ENCODE data around the gene NGF.
"Not testable (repeated sequence)": the region's sequence is repeated elsewhere in the genome, so short reads cannot be mapped to it uniquely, and the experiment has no call there.

The NGF gene

DNA sequence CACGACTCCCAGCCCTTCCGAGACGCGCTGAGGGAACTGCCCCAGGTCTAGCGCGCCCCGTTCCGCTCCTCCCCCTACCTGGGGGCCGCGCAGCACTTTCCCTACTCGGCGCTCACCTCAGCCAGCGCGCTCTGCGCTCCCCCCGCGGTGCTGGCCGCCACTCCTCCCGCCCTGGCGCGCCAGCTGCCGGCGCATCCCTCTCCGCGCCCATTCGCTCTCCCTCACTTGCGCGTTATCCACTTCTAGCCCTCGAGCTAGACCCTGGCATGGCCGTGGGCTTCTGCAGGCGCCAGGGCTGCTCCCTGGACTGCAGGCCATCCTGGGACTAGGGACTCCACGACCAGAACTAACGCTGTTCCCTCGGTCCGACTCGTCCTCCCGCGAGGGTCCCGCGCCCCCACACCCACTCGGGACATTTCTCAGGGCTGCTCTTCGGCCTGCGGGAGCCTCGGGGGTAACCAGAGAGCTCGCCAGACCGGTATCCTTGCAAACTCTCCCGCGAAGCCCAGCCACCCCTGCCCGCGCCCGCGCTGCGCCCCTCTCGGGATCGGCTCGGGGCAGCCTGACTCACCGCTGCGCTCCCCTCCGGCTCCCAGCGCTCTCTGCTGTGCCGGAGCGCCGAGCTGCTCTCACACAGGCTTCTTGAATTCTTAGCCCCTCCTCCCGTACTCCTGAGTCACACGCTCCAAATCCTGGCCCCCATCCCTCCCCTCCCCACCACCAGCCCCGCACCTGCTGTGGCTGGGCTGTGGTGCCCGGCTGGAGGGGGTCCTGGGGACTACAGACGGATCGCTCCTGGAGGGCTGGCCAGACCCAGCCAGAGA lies at the start of gene NGF:
Gene NGF, minus strand, starts transcription at position 617 of the 824 bp plus-strand sequence. CDS start 51,454 bp downstream, outside the sequence.
- DNase-seq, result no peak

DNA sequence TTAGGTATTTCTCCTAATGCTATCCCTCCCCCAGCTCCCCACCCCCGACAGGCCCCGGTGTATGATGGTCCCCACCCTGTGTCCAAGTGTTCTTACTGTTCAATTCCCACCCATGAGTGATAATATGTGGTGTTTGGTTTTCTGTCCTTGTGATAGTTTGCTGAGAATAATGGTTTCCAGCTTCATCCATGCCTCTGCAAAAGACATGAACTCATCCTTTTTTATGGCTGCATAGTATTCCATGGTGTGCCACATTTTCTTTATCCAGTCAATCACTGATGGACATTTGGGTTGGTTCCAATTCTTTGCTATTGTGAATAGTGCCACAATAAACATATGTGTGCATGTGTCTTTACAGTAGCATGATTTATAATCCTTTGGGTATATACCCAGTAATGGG lies 45.4 kb upstream of the NGF start:
- not testable (repeated sequence) for DNase-seq

DNA sequence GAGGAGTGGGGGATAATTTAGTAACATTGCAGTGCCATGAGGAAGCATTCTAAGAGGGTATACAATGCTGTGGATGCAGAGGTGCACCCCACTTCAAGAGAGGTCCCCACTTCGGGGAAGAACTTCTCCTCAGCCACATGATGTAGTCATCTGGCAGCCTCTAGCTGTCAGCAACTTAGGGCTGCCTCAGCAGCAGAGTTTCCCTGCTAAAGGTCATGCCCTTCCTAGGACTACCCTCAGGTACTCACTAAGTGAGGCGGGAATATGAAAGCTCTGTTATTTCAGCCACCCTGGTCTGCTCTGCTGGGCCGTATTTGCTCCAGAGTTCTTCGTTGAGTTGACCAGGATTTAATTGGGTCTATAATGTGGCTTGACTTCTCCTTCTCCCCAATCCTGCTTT lies 41.9 kb upstream of the NGF start:
- DNase-seq, result no peak

DNA sequence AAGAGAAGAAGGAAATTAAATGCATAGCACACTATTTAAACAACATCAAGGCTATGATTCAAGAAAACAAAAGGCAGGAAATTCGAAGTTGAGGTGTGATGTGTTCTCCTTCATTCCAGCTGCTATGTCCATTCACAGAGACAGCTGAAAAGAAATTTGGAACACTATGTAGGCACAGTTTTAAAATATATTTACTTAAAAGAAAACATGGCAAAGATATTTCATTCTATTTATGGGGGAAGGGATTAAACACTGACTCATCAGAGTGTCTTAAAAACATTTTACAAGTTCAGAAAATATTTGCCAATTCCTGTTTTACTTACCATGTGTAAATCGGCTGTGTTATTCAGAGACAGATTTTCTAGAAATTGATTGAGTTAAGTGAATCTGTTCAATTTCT lies 39.4 kb upstream of the NGF start:
- no peak for DNase-seq

DNA sequence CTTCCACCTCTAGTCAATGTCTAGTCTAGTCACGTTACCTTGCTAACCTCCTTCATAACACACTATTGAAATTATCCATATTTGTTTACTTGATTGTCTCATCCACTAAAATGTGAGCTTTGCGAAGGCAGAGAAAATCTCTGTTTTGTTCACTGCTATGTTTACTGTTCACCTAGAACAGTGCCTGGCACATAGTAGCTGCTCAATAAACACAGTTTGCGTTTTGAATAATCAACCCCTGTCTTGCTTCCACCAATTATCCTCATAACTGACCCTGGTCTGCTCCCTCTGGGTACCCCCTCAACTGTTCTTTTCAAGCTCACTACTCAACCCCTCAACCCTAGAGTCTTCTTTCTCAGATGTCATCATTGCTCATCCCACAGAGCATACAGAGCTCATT lies 36.5 kb upstream of the NGF start:
- DNase-seq, result no peak

DNA sequence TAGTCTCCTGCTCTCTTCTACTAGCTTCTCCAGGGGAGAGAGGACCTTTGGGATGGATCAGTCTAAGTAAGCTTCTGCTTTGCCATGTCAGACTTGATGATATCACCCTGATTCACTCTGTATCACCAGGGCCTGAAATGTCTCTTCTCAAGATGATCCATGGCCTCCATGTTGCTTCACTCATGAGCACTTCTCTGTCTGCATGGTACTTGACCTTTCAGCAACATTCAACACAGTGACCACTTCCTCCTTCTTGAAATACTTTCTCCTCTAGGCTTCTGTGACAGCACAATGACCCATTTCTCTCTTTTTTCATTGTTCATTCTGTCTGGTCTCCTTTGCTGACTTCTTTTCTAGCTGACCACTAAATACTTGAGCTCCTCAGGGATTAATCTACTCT lies 35.3 kb upstream of the NGF start:
- DNase-seq, result peak; percentile 3

DNA sequence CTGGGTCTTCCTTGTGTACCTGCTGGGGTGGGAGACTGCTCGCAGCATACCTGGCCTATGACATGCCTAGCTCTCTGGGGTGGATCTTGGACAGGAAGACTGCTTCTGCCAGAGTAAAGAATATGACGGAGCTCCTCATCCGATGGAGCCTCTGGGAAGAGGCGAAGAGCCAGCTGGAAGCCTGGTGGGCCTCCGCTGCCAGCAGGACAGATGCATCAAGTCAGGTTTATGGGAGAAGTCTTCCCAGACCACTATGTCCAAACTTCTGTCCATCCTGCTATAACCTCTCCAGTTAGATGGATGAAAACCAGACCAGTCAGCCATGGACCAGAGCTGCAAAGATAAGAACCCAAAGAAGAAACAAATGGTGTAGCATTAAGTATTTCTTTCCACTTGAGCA lies 27.7 kb upstream of the NGF start:
- DNase-seq, result no peak

DNA sequence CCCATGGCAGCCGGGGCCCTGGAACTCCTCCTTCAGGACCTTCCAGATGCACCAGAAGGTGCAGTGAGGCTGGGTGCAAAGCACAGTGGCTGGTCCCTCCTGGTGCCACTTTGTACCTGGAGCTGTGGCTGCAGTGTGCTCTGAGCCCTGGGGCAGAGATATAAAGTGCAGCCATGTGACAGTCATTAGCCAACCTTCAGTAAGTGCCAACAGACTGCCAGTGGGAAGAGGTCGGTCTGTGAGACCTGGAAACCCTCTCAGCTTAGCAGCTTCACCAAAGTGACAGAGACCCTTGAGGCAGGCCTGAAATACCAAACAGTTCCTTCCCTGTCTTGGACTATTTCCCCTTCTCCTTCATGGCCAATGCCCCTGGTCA lies 26.7 kb upstream of the NGF start:
- DNase-seq, result no peak

DNA sequence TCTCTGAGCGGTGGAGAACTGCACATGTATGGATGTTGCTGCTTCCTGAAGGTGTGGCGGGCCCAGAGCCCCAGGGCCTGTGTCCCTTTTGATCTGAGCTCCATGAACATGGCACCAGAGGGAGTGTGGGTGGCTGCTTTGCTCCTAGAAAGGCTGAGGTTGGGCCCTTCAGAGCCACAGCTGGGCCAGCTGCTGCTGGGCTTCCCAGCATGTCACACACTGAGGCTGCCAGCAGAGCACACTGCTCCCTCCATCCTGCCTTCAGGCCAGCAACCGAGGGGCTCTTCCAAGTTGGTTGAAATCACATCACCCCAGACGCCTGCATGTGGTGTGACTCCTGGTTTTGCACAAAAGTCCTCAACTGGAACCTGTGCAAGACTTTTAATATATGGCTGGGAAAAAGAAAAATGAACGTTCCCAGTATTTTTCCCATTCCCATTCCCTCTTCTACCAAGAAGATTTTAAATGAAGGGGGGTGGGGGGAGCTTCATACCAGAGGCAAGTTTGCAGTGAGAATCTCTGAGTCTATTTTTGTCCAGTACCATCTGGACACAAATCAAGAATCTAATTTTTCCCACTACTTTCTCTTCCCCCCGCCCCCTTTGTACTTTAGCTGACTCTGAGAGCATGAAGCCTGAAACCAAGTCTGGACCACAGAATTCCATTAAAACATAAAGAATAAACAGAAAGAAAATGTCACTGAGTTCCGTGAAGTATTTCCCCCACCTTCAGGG lies 26.2 kb upstream of the NGF start:
- DNase-seq, result no peak

DNA sequence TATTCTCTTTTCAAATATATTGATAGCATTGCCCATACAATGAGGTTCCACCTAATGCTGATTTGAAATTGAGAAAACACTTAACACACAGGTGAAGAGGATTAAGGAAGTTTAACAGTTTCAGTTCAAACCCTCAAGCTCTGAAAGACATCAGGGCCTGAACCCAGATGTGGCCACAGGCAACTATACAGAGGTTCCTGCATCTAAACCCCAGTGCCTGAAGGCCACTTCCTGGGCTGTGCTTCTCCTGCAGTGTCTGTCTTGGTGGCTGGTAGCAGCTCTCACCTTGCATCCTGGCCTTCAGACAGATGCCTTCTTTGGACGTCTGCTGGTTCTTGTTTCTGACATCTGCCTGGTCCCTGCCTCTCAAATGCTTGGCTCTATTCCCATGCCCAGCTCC lies 25.1 kb upstream of the NGF start:
- DNase-seq, result no peak

DNA sequence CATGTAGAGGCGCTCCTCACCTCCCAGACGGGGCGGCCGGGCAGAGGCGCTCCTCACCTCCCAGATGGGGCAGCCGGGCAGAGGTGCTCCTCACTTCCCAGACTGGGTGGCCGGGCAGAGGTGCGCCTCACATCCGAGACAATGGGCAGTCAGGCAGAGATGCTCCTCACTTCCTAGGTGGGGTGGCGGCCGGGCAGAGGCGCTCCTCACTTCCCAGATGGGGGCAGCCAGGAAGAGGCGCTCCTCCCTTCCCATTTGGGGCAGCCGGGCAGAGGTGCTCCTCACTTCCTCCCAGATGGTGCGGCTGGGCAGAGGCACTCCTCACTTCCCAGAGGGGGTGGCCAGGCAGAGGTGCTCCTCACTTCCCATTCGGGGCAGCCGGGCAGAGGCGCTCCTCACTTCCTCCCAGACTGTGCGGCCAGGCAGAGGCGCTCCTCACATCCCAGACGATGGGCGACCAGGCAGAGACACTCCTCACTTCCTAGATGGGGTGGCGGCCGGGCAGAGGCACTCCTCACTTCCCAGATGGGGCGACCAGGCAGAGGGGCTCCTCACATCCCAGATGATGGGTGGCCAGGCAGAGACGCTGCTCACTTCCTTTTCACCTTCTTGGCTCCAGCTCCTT lies 22.6 kb upstream of the NGF start:
- DNase-seq, result not testable (repeated sequence)

DNA sequence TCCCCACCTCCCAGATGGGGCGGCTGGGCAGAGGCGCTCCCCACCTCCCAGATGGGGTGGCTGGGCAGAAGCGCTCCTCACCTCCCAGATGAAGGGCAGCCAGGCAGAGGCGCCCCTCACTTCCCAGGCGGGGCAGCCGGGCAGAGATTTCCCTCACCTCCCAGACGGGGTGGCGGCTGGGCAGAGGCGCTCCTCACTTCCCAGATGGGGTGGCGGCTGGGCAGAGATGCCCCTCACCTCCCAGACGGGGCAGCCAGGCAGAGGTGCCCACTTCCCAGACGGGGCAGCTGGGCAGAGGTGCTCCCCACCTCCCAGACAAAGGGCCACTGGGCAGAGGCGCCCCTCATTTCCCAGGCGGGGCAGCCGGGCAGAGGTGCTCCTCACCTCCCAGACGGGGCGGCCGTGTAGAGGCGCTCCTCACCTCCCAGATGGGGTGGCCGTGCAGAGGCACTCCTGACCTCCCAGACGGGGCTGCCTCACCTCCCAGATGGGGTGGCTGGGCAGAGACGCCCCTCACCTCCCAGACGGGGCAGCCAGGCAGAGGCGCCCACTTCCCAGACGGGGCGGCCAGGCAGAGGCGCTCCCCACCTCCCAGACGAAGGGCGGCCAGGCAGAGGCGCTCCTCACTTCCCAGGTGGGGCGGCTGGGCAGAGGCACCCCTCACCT lies 21.9 kb upstream of the NGF start:
- DNase-seq, result not testable (repeated sequence)

DNA sequence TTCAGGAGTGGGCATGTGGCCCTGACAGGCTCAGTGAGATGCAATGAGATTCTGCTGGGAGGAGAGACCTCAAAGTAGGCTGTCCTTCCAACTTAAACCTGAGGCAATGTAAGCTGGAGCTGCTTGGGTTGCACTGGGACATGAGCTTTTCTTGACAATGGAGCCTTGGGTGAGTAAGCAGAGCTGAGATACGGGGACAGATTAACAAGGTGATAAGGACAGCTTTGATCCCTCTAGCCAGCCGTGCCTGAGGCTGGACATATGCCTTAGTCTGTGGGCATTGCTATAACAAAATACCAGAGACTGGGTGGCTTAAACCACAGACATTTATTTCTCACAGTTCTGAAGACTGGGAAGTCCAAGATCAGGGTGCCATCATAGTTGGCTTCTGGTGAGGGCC lies 18.3 kb upstream of the NGF start:
- DNase-seq, result no peak

DNA sequence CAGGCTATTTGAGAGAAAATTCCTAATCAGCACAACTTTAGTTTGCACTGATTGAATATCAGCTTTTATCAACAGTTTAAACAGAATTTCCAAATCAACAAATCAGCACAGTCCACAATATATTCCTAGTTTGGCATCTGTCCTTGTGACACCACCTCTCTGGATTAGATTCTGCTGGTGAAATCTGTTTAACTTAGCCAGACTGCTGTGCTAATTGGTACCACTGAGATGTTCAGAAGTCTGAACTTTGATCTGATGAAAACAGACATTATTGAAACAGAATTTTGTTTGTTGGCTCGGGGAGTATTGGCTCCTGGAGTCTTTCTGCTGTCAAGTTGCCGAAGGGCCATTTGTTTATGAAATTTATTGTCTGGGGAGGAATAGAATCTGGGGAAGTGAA lies 17.0 kb upstream of the NGF start:
- DNase-seq, result no peak

DNA sequence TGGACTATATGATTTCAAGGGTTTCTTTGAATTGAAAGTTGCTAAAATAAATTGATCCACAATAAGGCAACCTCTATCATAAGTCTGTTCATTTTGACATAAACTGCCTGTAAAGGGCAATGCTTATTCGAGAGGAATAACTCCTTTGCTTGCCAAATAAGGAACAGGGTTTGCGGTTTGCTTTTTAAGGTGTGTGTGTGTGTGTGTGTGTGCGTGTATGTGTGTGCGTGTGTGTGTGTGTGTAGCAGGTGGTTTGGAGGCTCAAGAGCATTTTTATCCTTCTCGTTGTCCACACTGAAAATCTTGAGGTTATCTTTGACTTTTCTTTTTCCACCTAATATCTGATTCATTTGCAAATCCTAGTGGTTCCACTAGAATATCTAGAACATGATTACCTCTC lies 13.1 kb upstream of the NGF start:
- no peak for DNase-seq

DNA sequence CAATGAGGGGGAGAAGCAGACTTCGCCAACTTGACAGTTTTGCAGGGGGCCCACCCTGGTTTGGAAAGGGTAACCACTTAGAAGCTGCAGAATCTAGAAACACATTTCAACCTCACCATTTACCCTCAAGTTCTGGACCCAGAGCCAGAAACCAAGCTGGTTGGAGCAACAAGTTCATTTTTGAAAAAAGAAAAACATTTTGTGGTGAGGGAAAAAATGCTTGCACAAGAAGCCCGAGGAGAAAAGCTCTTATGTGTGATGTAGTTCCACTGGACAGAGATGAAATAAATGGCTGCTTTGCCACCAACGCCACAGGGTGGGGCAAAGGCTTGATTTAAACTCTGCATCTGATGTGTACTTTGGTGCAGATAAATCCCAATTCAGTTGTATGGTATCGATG lies 10.6 kb upstream of the NGF start:
- no peak for DNase-seq

DNA sequence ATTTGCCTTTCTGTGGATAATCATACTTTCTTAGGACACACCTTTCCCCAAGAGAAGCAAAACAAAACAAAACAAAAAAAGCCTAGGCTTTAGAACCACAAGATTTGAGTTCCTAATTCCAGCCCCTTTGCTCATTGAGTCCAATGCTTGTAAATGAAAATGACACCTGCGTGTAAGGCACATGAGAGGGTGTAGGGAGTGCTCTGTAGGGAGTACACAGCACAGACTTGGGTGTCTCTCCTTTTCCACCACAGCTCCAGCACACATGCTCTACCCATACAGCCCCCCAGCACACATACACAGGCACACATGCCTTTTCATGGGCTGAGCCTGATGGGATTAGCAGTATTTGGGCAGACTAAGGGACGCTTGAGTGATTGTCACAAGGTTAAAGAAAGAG lies 9.2 kb upstream of the NGF start:
- no peak for DNase-seq

DNA sequence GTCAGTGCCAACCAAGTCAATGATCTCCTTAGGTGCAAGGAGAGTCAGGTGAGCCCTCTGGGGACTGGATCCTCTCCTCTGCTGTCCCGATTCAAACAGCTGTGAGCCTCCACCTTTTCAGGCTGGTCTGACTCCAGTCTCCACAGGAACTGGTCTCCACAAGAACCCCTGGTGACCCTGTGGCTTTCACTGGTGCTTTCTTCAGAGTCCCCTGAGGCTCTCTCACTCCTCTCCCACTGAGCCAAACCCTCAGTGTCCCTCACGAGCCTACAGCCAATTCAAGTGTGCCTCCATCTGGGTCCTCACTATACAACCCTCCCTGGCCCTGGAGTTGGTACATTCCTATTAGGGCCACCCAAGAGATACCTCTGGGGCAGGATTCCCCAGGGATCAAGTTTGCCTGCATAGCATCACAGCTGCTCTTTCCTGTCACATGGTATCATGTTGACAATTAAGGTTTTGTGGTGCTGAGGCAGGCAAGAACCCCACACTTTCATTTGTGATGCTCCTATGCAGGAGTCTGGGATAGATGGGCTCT lies 5.2 kb upstream of the NGF start:
- DNase-seq, result no peak

DNA sequence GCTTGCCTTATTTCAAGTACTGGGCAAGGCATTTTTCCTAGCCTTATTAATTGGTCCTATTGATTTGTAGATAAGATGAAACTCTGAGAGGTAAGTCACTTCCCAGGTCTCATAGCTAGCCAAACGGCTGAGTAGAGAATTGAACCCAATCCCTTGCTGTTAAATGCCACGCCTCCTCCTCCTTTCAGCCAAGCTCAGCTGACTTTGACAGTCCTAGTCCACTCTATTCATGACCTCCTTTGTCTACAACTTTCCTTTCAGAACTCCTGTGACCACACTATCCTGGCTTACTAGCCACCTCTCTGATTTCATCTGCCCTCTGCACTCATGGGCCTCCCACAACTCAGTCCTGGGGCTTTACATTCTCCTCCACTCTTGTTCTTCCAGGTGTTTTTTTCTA lies 3.9 kb upstream of the NGF start:
- DNase-seq, result no peak

DNA sequence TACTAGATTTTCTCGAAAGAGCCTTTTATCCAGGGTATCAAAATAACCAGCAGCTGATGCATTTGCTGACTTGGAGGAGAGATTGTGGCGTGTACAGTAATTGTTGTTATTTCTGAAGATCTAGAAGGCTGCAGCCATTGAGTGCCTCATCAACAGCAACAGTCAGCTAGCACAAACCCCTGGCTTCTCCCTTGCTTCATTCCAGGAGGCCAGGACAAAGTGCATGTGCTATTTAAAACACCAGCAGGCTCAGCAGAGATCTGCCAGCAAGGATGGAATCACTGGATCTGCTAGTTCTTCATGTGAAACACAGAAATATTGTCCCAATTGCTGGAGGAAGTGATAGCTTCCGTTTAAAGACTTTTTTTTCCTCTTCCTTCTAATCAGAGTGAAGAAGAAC lies 2.8 kb upstream of the NGF start:
- no peak for DNase-seq

DNA sequence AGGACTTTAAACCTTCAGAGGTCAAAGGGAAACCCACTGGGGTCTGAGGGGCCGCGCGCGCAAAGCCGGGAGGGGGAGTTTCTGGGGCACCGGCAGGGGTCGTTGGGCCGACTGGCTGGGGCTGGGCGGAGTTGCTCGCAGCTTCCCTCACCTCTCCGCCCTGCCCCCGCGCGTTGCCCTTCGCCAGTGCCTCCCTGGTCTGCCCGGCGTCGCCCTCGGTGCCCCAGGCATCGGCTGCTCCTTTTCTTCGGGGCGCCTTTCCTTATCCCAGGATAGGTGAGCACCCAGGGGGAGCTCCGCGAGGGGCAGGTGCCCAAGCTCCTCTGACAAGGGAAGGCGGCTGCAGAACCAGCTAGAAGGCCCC lies 390 bp upstream of the NGF start:
- DNase-seq, result no peak

DNA sequence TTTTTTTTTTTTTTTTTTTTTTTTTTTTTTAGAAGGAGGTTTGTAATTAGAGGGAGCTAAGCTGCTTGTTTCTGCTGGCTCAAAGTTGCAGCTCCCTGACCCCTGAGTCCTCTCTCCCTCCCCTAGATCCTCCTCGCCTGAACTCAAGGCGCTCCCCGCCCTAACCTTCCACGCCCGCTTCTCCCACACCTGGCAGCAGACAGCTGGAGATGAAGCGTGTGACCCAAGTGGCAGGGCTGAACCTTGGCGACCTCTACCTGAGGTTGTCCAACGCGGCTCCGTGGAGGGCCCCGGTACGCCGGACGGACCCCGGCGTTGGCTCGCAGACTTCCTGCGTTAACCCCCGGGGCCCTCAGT lies 795 bp downstream of the NGF start:
- DNase-seq, result no peak

DNA sequence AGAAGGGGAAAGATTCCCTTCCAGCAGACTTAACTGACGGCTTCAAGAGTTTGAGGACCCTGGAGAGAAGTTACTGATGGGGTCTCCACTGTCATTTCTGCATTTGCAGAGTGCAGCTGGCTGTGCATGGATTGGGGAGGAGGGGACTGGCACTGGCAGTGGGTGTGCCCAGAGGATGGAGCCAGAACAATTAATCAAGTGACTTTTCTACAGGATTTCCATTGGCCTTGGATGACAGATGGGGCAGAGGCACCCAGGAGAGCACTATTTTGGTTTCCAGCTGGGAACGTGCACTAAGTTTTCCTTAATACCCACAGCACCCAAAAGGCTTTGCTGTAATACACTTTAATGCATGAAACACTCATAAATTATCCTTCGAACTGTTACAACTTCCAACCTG lies 1.3 kb downstream of the NGF start:
- DNase-seq, result no peak
